ENCODE results near the gene ANKS1B.
"Not testable (repeated sequence)": the region's sequence is repeated elsewhere in the genome, so short reads cannot be mapped to it uniquely, and the experiment has no call there.

ANKS1B gene

GRCh38 chr12:99746538-99746937 lies 238.2 kb downstream of the ANKS1B start:
- no peak for DNase-seq

GRCh38 chr12:99745895-99746294 lies 238.8 kb downstream of the ANKS1B start:
- DNase-seq: no peak

- no peak for DNase-seq
Measured at GRCh38 chr12:99745121-99745520, 239.6 kb downstream of the ANKS1B start.

- DNase-seq: no peak
Measured at GRCh38 chr12:99736760-99737269, 247.9 kb downstream of the ANKS1B start.

- DNase-seq: no peak
Measured at GRCh38 chr12:99732131-99732530, 252.6 kb downstream of the ANKS1B start.

- no peak for DNase-seq
Measured at GRCh38 chr12:99722690-99723486, 261.8 kb downstream of the ANKS1B start.

- DNase-seq: no peak
Measured at GRCh38 chr12:99721715-99722275, 262.9 kb downstream of the ANKS1B start.

GRCh38 chr12:99720083-99720465 lies 264.7 kb downstream of the ANKS1B start:
- DNase-seq: not testable (repeated sequence)

- not testable (repeated sequence) for DNase-seq
Measured at GRCh38 chr12:99719411-99720082, 265.2 kb downstream of the ANKS1B start.

- DNase-seq: not testable (repeated sequence)
Measured at GRCh38 chr12:99715841-99716510, 268.8 kb downstream of the ANKS1B start.

- DNase-seq: not testable (repeated sequence)
Measured at GRCh38 chr12:99714921-99715320, 269.8 kb downstream of the ANKS1B start.

GRCh38 chr12:99713946-99714520 lies 270.7 kb downstream of the ANKS1B start:
- DNase-seq: no peak

- no peak for DNase-seq
Measured at GRCh38 chr12:99712281-99712680, 272.5 kb downstream of the ANKS1B start.

- DNase-seq: no peak
Measured at GRCh38 chr12:99711246-99711645, 273.5 kb downstream of the ANKS1B start.

- no peak for DNase-seq
Measured at GRCh38 chr12:99709619-99710018, 275.1 kb downstream of the ANKS1B start.

- no peak for DNase-seq
Measured at GRCh38 chr12:99709116-99709515, 275.6 kb downstream of the ANKS1B start.

GRCh38 chr12:99707883-99708282 lies 276.9 kb downstream of the ANKS1B start:
- no peak for DNase-seq

- DNase-seq: no peak
Measured at GRCh38 chr12:99706736-99707473, 277.8 kb downstream of the ANKS1B start.

- no peak for DNase-seq
Measured at GRCh38 chr12:99704458-99704857, 280.3 kb downstream of the ANKS1B start.

- DNase-seq: no peak
Measured at GRCh38 chr12:99704036-99704435, 280.7 kb downstream of the ANKS1B start.

GRCh38 chr12:99700032-99700431 lies 284.7 kb downstream of the ANKS1B start:
- DNase-seq: no peak

- no peak for DNase-seq
Measured at GRCh38 chr12:99695050-99695449, 289.7 kb downstream of the ANKS1B start.
